ENCODE results near the gene ITGA7.
A peak's percentile ranks its signal among the peaks of the same experiment; 100 is the strongest.

- peak; percentile 54; the same call in 1 of the 2 replicates for TF ChIP-seq POLR2AphosphoS5 (IDR thresholded peaks at IDR 0.05; ENCODE audit: low read depth, low read length)
- TF ChIP-seq, protein P1, sequence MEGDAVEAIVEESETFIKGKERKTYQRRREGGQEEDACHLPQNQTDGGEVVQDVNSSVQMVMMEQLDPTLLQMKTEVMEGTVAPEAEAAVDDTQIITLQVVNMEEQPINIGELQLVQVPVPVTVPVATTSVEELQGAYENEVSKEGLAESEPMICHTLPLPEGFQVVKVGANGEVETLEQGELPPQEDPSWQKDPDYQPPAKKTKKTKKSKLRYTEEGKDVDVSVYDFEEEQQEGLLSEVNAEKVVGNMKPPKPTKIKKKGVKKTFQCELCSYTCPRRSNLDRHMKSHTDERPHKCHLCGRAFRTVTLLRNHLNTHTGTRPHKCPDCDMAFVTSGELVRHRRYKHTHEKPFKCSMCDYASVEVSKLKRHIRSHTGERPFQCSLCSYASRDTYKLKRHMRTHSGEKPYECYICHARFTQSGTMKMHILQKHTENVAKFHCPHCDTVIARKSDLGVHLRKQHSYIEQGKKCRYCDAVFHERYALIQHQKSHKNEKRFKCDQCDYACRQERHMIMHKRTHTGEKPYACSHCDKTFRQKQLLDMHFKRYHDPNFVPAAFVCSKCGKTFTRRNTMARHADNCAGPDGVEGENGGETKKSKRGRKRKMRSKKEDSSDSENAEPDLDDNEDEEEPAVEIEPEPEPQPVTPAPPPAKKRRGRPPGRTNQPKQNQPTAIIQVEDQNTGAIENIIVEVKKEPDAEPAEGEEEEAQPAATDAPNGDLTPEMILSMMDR (IDR thresholded peaks at IDR 0.05) = no peak
- no peak for TF ChIP-seq EZH2phosphoT487 (IDR thresholded peaks at IDR 0.05; ENCODE audit: borderline replicate concordance, low read depth)
- TF ChIP-seq TAF1 (IDR thresholded peaks at IDR 0.05; ENCODE audit: borderline replicate concordance, low read depth, low read length) = peak; percentile 65; the same call in 1 of the 2 replicates
- no peak for TF ChIP-seq FOXM1 (IDR thresholded peaks at IDR 0.05; ENCODE audit: low read depth)
- TF ChIP-seq, protein P2, sequence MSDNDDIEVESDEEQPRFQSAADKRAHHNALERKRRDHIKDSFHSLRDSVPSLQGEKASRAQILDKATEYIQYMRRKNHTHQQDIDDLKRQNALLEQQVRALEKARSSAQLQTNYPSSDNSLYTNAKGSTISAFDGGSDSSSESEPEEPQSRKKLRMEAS (IDR thresholded peaks at IDR 0.05; ENCODE audit: low read depth) = peak; percentile 92
- TF ChIP-seq, protein P3, sequence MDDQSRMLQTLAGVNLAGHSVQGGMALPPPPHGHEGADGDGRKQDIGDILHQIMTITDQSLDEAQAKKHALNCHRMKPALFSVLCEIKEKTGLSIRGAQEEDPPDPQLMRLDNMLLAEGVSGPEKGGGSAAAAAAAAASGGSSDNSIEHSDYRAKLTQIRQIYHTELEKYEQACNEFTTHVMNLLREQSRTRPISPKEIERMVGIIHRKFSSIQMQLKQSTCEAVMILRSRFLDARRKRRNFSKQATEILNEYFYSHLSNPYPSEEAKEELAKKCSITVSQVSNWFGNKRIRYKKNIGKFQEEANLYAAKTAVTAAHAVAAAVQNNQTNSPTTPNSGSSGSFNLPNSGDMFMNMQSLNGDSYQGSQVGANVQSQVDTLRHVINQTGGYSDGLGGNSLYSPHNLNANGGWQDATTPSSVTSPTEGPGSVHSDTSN (IDR thresholded peaks at IDR 0.05) = peak; percentile 98
- peak; percentile 84 for TF ChIP-seq MXI1 (IDR thresholded peaks at IDR 0.05; ENCODE audit: low read depth, low read length)
- peak; percentile 37 for TF ChIP-seq TEAD4 (IDR thresholded peaks at IDR 0.05; ENCODE audit: borderline replicate concordance, insufficient read depth)
- no peak for TF ChIP-seq FOXJ3 (CRISPR knock-in tag; IDR thresholded peaks at IDR 0.05)
These were observed 21.5 kb upstream of the ITGA7 start, which contains the start of gene CD63 for GRCh38 chr12:55728939-55729818.

Data from SK-N-SH (cell line).